ENCODE data around the gene EIF5A. TPM values are rescaled to one million over a fixed set of nuclear protein-coding genes. Genes with fewer than 3 reads are reported as not detected.

The EIF5A gene
- total RNA-seq, 2 donors from 2014 or later, result 118 to 130 TPM

- no peak for TF ChIP-seq CTCF (IDR thresholded peaks at IDR 0.05)
- Histone ChIP-seq H3K4me1 (ENCODE audit: control insufficient read depth in 1 of 2, low read depth in 2 of 2) (peaks cover 30 to 48% of the 10 kb centered on the region in 2 donors), H3K4me3 (peak overlapping the region; percentile 99), H3K36me3 (peaks cover 66% of the 10 kb centered on the region), H3K9me3 (no peaks in the 10 kb centered on the region), H3K27ac (peak overlapping the region; percentile 90 to 98), H3K27me3 (replicated peaks; ENCODE audit: insufficient read depth) (no peaks in the 10 kb centered on the region)
- ATAC-seq (ENCODE audit: insufficient number of reproducible peaks, low FRiP score, low read depth) (no peak), DNase-seq (ENCODE audit: low spot score) (no peak)
Measured at GRCh38 chr17:7313890-7314718, 6.7 kb downstream of the EIF5A start.

GRCh38 chr17:7314719-7315569 lies 7.5 kb downstream of the EIF5A start, which contains the start of gene GPS2:
Gene GPS2 (minus strand): TSS chr17:7315360. CDS start chr17:7315052, 308 bp downstream.
- peak within 1 kb of the TSS; percentile 99 for H3K4me3 ChIP-seq
- H3K4me1 ChIP-seq (ENCODE audit: control insufficient read depth in 1 of 2, low read depth in 2 of 2), result peaks cover 22 to 40% of the 10 kb centered on the region in 2 donors
- TF ChIP-seq CTCF (IDR thresholded peaks at IDR 0.05), result no peak
- DNase-seq (ENCODE audit: low spot score), result peak; percentile 75
- peak within 1 kb of the TSS; percentile 90 to 98 for H3K27ac ChIP-seq
- no peaks in the 10 kb centered on the region for H3K27me3 ChIP-seq (replicated peaks; ENCODE audit: insufficient read depth)
- peak; percentile 58 for ATAC-seq (ENCODE audit: insufficient number of reproducible peaks, low FRiP score, low read depth)
- peaks cover 61% of the 10 kb centered on the region for H3K36me3 ChIP-seq
- H3K9me3 ChIP-seq, result no peaks in the 10 kb centered on the region

GRCh38 chr17:7315570-7316235 lies 8.3 kb downstream of the EIF5A start:
- Histone ChIP-seq H3K4me1 (ENCODE audit: control insufficient read depth in 1 of 2, low read depth in 2 of 2) (peaks cover 20 to 34% of the 10 kb centered on the region in 2 donors), H3K36me3 (peaks cover 61% of the 10 kb centered on the region), H3K27ac (peak overlapping the region; percentile 90 to 98), H3K9me3 (no peaks in the 10 kb centered on the region), H3K27me3 (replicated peaks; ENCODE audit: insufficient read depth) (no peaks in the 10 kb centered on the region), H3K4me3 (peak overlapping the region; percentile 99)
- no peak for TF ChIP-seq CTCF (IDR thresholded peaks at IDR 0.05)
- no peak for DNase-seq (ENCODE audit: low spot score)
- ATAC-seq (ENCODE audit: insufficient number of reproducible peaks, low FRiP score, low read depth), result no peak

- TF ChIP-seq CTCF (IDR thresholded peaks at IDR 0.05), result no peak
- DNase-seq (ENCODE audit: low spot score), result no peak
- no peak overlapping the region for H3K27ac ChIP-seq
- H3K4me1 ChIP-seq (ENCODE audit: control insufficient read depth in 1 of 2, low read depth in 2 of 2), result peaks cover 20 to 30% of the 10 kb centered on the region in 2 donors
- no peaks in the 10 kb centered on the region for H3K27me3 ChIP-seq (replicated peaks; ENCODE audit: insufficient read depth)
- no peak for ATAC-seq (ENCODE audit: insufficient number of reproducible peaks, low FRiP score, low read depth)
- no peak overlapping the region for H3K4me3 ChIP-seq
- no peaks in the 10 kb centered on the region for H3K9me3 ChIP-seq
- peaks cover 63% of the 10 kb centered on the region for H3K36me3 ChIP-seq
Measured at GRCh38 chr17:7317161-7317803, 9.9 kb downstream of the EIF5A start.
